H9 (cell line): ENCODE results near the gene EIF4E3. TPM values are rescaled to one million over a fixed set of nuclear protein-coding genes. Genes with fewer than 3 reads are reported as not detected.

Experiments used
- DNase-seq: peaks from one replicate; pipeline ENCODE4 v3.0.0-alpha.2; 2017
- H2AFZ ChIP-seq: one replicate; pipeline ENCODE4 v1.6.1; 2013; ENCODE audit warnings: mild to moderate bottlenecking, low read length, control low read depth, moderate library complexity
- H2AK5ac ChIP-seq: 2 replicates; pipeline ENCODE4 v1.6.1; 2013; ENCODE audit warnings: low read length, control low read depth, mixed read lengths; ENCODE audit not compliant: insufficient read length
- H2BK120ac ChIP-seq: one replicate; pipeline ENCODE4 v1.6.1; 2013; ENCODE audit warnings: low read depth, mild to moderate bottlenecking, low read length, control low read depth, inconsistent platforms; ENCODE audit not compliant: poor library complexity, severe bottlenecking
- H2BK12ac ChIP-seq: 2 replicates; pipeline ENCODE4 v1.6.1; 2013; ENCODE audit warnings: low read length, control low read depth, mixed read lengths, low read depth; ENCODE audit not compliant: insufficient read length
- H2BK15ac ChIP-seq: 2 replicates; pipeline ENCODE4 v1.6.1; 2013; ENCODE audit warnings: low read depth, low read length, control low read depth
- H2BK20ac ChIP-seq: one replicate; pipeline ENCODE4 v1.6.1; 2013; ENCODE audit warnings: low read depth, mild to moderate bottlenecking, low read length, control low read depth, inconsistent platforms; ENCODE audit not compliant: poor library complexity, severe bottlenecking
- H2BK5ac ChIP-seq: 2 replicates; pipeline ENCODE4 v1.6.1; 2013; ENCODE audit warnings: low read length, control low read depth, mixed read lengths; ENCODE audit not compliant: insufficient read length
- H3K14ac ChIP-seq: 2 replicates; pipeline ENCODE4 v1.6.1; 2013; ENCODE audit warnings: low read length, control low read depth; ENCODE audit not compliant: insufficient read depth
- H3K18ac ChIP-seq: 2 replicates; pipeline ENCODE4 v1.6.1; 2013; ENCODE audit warnings: low read depth, mild to moderate bottlenecking, mixed read lengths, low read length, control low read depth; ENCODE audit not compliant: insufficient read length
- H3K23ac ChIP-seq: 2 replicates; pipeline ENCODE4 v1.6.1; 2013; ENCODE audit warnings: low read length, control low read depth, mixed read lengths, low read depth; ENCODE audit not compliant: insufficient read length
- H3K23me2 ChIP-seq: 2 replicates; pipeline ENCODE4 v1.6.1; 2013; ENCODE audit warnings: low read depth, mild to moderate bottlenecking, mixed read lengths, low read length, control low read depth; ENCODE audit not compliant: insufficient read length, poor library complexity, severe bottlenecking
- H3K27ac ChIP-seq: 2 replicates; pipeline ENCODE4 v1.5.1; 2013; ENCODE audit warnings: low read length, control low read depth, mixed read lengths, low read depth; ENCODE audit not compliant: insufficient read length
- H3K27me3 ChIP-seq: 2 replicates; pipeline ENCODE4 v1.6.1; 2013; ENCODE audit warnings: low read length, control low read depth, inconsistent platforms; ENCODE audit not compliant: insufficient read depth
- H3K4ac ChIP-seq: 2 replicates; pipeline ENCODE4 v1.6.1; 2013; ENCODE audit warnings: low read depth, mild to moderate bottlenecking, control low read depth, inconsistent platforms, low read length, moderate library complexity
- H3K4me1 ChIP-seq: 2 replicates; pipeline ENCODE4 v1.6.1; 2013; ENCODE audit warnings: low read length, control low read depth, inconsistent platforms; ENCODE audit not compliant: insufficient read depth
- H3K4me2 ChIP-seq: 2 replicates; pipeline ENCODE4 v1.6.1; 2013; ENCODE audit warnings: low read length, control low read depth, mixed read lengths; ENCODE audit not compliant: insufficient read length, insufficient read depth
- H3K56ac ChIP-seq: 2 replicates; pipeline ENCODE4 v1.6.1; 2013; ENCODE audit warnings: low read depth, mild to moderate bottlenecking, mixed read lengths, low read length, control low read depth; ENCODE audit not compliant: insufficient read length
- H3K79me1 ChIP-seq: 2 replicates; pipeline ENCODE4 v1.6.1; 2013; ENCODE audit warnings: low read depth, mild to moderate bottlenecking, moderate library complexity, low read length, control low read depth, inconsistent platforms; ENCODE audit not compliant: insufficient read depth, poor library complexity, severe bottlenecking
- H3K79me2 ChIP-seq: 2 replicates; pipeline ENCODE4 v1.6.1; 2013; ENCODE audit warnings: low read length, control low read depth, inconsistent platforms; ENCODE audit not compliant: insufficient read depth
- H3K9ac ChIP-seq: 2 replicates; pipeline ENCODE4 v1.6.1; 2013; ENCODE audit warnings: low read length, control low read depth, mixed read lengths; ENCODE audit not compliant: insufficient read length; ENCODE audit errors: extremely low read depth
- H3K9me3 ChIP-seq: one replicate; pipeline ENCODE4 v1.6.1; 2013; ENCODE audit warnings: low read depth, low read length, inconsistent platforms; ENCODE audit not compliant: control insufficient read depth
- H3T11ph ChIP-seq: one replicate; pipeline ENCODE4 v1.6.1; 2013; ENCODE audit warnings: mild to moderate bottlenecking, low read length, control low read depth, inconsistent platforms
- H4K20me1 ChIP-seq: one replicate; pipeline ENCODE4 v1.6.1; 2013; ENCODE audit not compliant: control insufficient read depth, insufficient read length, insufficient read depth
- H4K5ac ChIP-seq: 2 replicates; pipeline ENCODE4 v1.6.1; 2013; ENCODE audit warnings: low read depth, mild to moderate bottlenecking, mixed read lengths, low read length, control low read depth; ENCODE audit not compliant: insufficient read length
- H4K8ac ChIP-seq: replicated peaks from 2 replicates; pipeline ENCODE4 v1.6.1; 2013; ENCODE audit warnings: low read length, control low read depth, mixed read lengths, low read depth; ENCODE audit not compliant: insufficient read length
- H4K91ac ChIP-seq: 2 replicates; pipeline ENCODE4 v1.6.1; 2013; ENCODE audit warnings: low read depth, mild to moderate bottlenecking, moderate library complexity, mixed read lengths, low read length, control low read depth; ENCODE audit not compliant: insufficient read length
- H3K27ac Mint-ChIP-seq, 3 experiments: 2 replicates in 2 of 3; 3 replicates in 1 of 3; pipeline ENCODE4 v1.8.0; 2020 to 2021; ENCODE audit warnings: mixed read lengths in 3 of 3, mild to moderate bottlenecking in 1 of 3, moderate library complexity in 1 of 3
- H3K27me3 Mint-ChIP-seq: 2 replicates; pipeline ENCODE4 v1.8.0; 2021; ENCODE audit warnings: low read depth, mild to moderate bottlenecking, moderate library complexity, mixed read lengths
- H3K36me3 Mint-ChIP-seq, 3 experiments: 2 replicates in 2 of 3; 3 replicates in 1 of 3; pipeline ENCODE4 v1.8.0; 2020 to 2021; ENCODE audit warnings: low read depth in 3 of 3, mixed read lengths in 3 of 3; ENCODE audit not compliant: insufficient read depth in 1 of 3
- H3K4me1 Mint-ChIP-seq, 2 experiments: 2 replicates each; pipeline ENCODE4 v1.8.0; 2020; ENCODE audit warnings: mixed read lengths in 2 of 2
- H3K4me3 Mint-ChIP-seq, 2 experiments: 2 replicates in 1 of 2; 3 replicates in 1 of 2; pipeline ENCODE4 v1.8.0; 2020 to 2021; ENCODE audit warnings: mild to moderate bottlenecking in 2 of 2, mixed read lengths in 2 of 2, moderate library complexity in 1 of 2
- H3K9me3 Mint-ChIP-seq, 2 experiments: 2 replicates in 1 of 2; 3 replicates in 1 of 2; pipeline ENCODE4 v1.8.0; 2020; ENCODE audit warnings: mild to moderate bottlenecking in 2 of 2, mixed read lengths in 2 of 2, moderate library complexity in 1 of 2
- WGBS: extraction: QIAGEN DNeasy Blood & Tissue Kit; methylation state at CpG from one replicate; pipeline ENCODE4 v1.1.7; 2013; ENCODE audit warnings: missing lambda C conversion rate, low lambda C conversion rate, mixed read lengths; ENCODE audit not compliant: insufficient read length; ENCODE audit errors: extremely low coverage; 5-methylcytosine and 5-hydroxymethylcytosine counted together
- total RNA-seq: library from RNA; stranded (reverse); gene quantifications from 2 replicates; pipeline ENCODE4 v1.2.1, GENCODE V29; 2021
- TF ChIP-seq, protein P1 (sequence below): fragments of 200-600 bp; sonication (generic); conservative IDR thresholded peaks from 3 replicates; pipeline ENCODE4 v1.8.0; 2021; ENCODE audit warnings: antibody characterized with exemption, mild to moderate bottlenecking

The EIF4E3 gene
- total RNA-seq, 1 experiment from 2014 or later, result 12.9 TPM

DNA sequence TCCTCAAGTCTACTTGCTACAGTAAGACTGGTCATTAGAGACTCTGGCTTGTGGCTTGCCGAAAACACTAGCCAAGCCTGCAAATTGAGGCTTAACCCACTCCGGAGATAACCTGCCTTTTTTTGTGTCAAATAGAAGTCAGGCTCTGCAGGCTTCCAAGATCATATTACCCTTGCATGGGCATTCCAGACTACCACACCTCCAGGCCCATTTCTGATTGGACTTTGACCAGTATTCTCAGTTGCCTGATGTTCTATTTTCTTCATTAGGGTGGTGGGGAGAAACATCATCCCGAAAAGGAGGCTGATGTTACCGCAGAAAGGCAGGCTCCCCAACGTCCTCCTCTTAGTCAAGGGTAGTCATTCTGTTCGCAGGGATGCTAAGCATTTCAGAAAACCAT is 73.6 kb downstream of the EIF4E3 start:
- Histone ChIP-seq H3K14ac (no peak overlapping the region), H3K4me1 (peaks cover 16% of the 10 kb centered on the region; the same call in 1 of the 2 replicates), H4K5ac (no peak overlapping the region), H2BK5ac (no peak overlapping the region), H3K27ac (no peak overlapping the region), H4K20me1 (no peaks in the 10 kb centered on the region), H3K23ac (no peak overlapping the region), H4K91ac (no peak overlapping the region), H2BK12ac (no peak overlapping the region), H3K79me2 (no peaks in the 10 kb centered on the region), H3K79me1 (no peaks in the 10 kb centered on the region), H3K27me3 (no peaks in the 10 kb centered on the region), H3K23me2 (no peaks in the 10 kb centered on the region), H2BK120ac (no peak overlapping the region), H2BK20ac (no peak overlapping the region), H3T11ph (no peak overlapping the region), H3K56ac (no peak overlapping the region), H2AK5ac (no peak overlapping the region), H2AFZ (no peak overlapping the region), H3K9me3 (no peaks in the 10 kb centered on the region), H3K4me2 (no peak overlapping the region), H3K18ac (no peak overlapping the region), H2BK15ac (no peak overlapping the region), H3K9ac (no peak overlapping the region), H3K4ac (no peak overlapping the region), H4K8ac (no peak overlapping the region)
- Mint-ChIP-seq H3K9me3 (no peaks in the 10 kb centered on the region), H3K4me1 (peaks cover 35 to 43% of the 10 kb centered on the region in 2 experiments), H3K36me3 (no peaks in the 10 kb centered on the region), H3K27me3 (no peaks in the 10 kb centered on the region), H3K27ac (no peak overlapping the region), H3K4me3 (no peak overlapping the region)
- no CpG with 5 or more reads among the region's 6 CpGs for WGBS
- no peak for DNase-seq
- TF ChIP-seq, protein P1, sequence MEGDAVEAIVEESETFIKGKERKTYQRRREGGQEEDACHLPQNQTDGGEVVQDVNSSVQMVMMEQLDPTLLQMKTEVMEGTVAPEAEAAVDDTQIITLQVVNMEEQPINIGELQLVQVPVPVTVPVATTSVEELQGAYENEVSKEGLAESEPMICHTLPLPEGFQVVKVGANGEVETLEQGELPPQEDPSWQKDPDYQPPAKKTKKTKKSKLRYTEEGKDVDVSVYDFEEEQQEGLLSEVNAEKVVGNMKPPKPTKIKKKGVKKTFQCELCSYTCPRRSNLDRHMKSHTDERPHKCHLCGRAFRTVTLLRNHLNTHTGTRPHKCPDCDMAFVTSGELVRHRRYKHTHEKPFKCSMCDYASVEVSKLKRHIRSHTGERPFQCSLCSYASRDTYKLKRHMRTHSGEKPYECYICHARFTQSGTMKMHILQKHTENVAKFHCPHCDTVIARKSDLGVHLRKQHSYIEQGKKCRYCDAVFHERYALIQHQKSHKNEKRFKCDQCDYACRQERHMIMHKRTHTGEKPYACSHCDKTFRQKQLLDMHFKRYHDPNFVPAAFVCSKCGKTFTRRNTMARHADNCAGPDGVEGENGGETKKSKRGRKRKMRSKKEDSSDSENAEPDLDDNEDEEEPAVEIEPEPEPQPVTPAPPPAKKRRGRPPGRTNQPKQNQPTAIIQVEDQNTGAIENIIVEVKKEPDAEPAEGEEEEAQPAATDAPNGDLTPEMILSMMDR, result no peak
